ENCODE results near the gene CARNS1. TPM values are rescaled to one million over a fixed set of nuclear protein-coding genes. Genes with fewer than 3 reads are reported as not detected.

The CARNS1 gene
- polyA plus RNA-seq, 1 of the 3 experiments (the other 2 are of a cell fraction), result 0.23 TPM

- Histone ChIP-seq H3K36me3 (replicated peaks in 1 of 2; ENCODE audit: control insufficient read depth in 1 of 2, insufficient read depth in 2 of 2, low read length in 1 of 2) (peaks cover 3 to 48% of the 10 kb centered on the region in 2 experiments), H3K27me3 (ENCODE audit: insufficient read depth) (no peaks in the 10 kb centered on the region)
Observed at GRCh38 chr11:67435031-67435726, 19.7 kb downstream of the CARNS1 start.

GRCh38 chr11:67435727-67436458 is 20.4 kb downstream of the CARNS1 start:
- Histone ChIP-seq H3K4me2 (no peak overlapping the region), H3K9ac (no peak overlapping the region), H3K27me3 (ENCODE audit: insufficient read depth) (no peaks in the 10 kb centered on the region), H3K9me3 (no peaks in the 10 kb centered on the region), H3K4me1 (ENCODE audit: control insufficient read depth in 1 of 2, insufficient read depth in 2 of 2, low read depth in 1 of 2, low read length in 1 of 2) (no peaks in the 10 kb centered on the region), H3F3A (replicated peaks; ENCODE audit: insufficient read depth) (no peaks in the 10 kb centered on the region), H3K79me2 (ENCODE audit: insufficient read depth) (peaks cover 3% of the 10 kb centered on the region; the same call in 1 of the 2 replicates), H4K20me1 (ENCODE audit: insufficient read depth) (no peaks in the 10 kb centered on the region), H2AFZ (ENCODE audit: low read depth) (no peak overlapping the region), H3K4me3 (ENCODE audit: low read depth in 2 of 2, low read length in 1 of 2) (no peak overlapping the region), H3K27ac (ENCODE audit: low read depth in 2 of 2, low read length in 1 of 2) (no peak overlapping the region), H3K9me2 (no peaks in the 10 kb centered on the region), H3K36me3 (replicated peaks in 1 of 2; ENCODE audit: control insufficient read depth in 1 of 2, insufficient read depth in 2 of 2, low read length in 1 of 2) (peaks cover 3 to 54% of the 10 kb centered on the region in 2 experiments)
- WGBS (ENCODE audit: low lambda C conversion rate), result 100% methylated on average over 4 of the region's 38 CpGs
- POLR2A ChIA-PET, result no interaction called here
- TF ChIP-seq USF1 (IDR thresholded peaks at IDR 0.05; ENCODE audit: borderline replicate concordance, low read depth), result no peak
- no peak for TF ChIP-seq IRF3 (IDR thresholded peaks at IDR 0.05; ENCODE audit: low read depth, low read length)
- TF ChIP-seq EZH2phosphoT487 (IDR thresholded peaks at IDR 0.05; ENCODE audit: borderline replicate concordance, low read depth), result no peak
- no peak for TF ChIP-seq YY1 (IDR thresholded peaks at IDR 0.05; ENCODE audit: low read depth)
- no peak for DNase-seq
- CTCF ChIA-PET, result no interaction called here

More at GRCh38 chr11:67435031-67435726, 19.7 kb downstream of the CARNS1 start:
- H3K9ac ChIP-seq, result no peak overlapping the region
- no peak overlapping the region for H3K4me2 ChIP-seq
- WGBS (ENCODE audit: low lambda C conversion rate), result 93% methylated on average over 21 of the region's 26 CpGs
- ChIA-PET CTCF (no interaction called here), POLR2A (no interaction called here)
- H4K20me1 ChIP-seq (ENCODE audit: insufficient read depth), result no peaks in the 10 kb centered on the region
- peaks cover 10% of the 10 kb centered on the region; the same call in 1 of the 2 replicates for H3K79me2 ChIP-seq (ENCODE audit: insufficient read depth)
- no peaks in the 10 kb centered on the region for H3K9me3 ChIP-seq
- H2AFZ ChIP-seq (ENCODE audit: low read depth), result no peak overlapping the region
- H3F3A ChIP-seq (replicated peaks; ENCODE audit: insufficient read depth), result no peaks in the 10 kb centered on the region
- no peak for DNase-seq
- H3K4me3 ChIP-seq (ENCODE audit: low read depth in 2 of 2, low read length in 1 of 2), result no peak overlapping the region
- TF ChIP-seq SIN3A (IDR thresholded peaks at IDR 0.05; ENCODE audit: borderline replicate concordance, low read depth, low read length) (no peak), RXRA (IDR thresholded peaks at IDR 0.05; ENCODE audit: borderline replicate concordance, low read depth) (no peak), GABPA (IDR thresholded peaks at IDR 0.05; ENCODE audit: low read depth) (no peak), MAX (IDR thresholded peaks at IDR 0.05; ENCODE audit: low read depth) (no peak), MEF2A (IDR thresholded peaks at IDR 0.05; ENCODE audit: borderline replicate concordance, low read depth) (no peak)
- no peaks in the 10 kb centered on the region for H3K4me1 ChIP-seq (ENCODE audit: control insufficient read depth in 1 of 2, insufficient read depth in 2 of 2, low read depth in 1 of 2, low read length in 1 of 2)
- no peaks in the 10 kb centered on the region for H3K9me2 ChIP-seq
- H3K27ac ChIP-seq (ENCODE audit: low read depth in 2 of 2, low read length in 1 of 2), result no peak overlapping the region
